ENCODE data around the gene IDNK. TPM values are rescaled to one million over a fixed set of nuclear protein-coding genes. Genes with fewer than 3 reads are reported as not detected.

Gene IDNK
- total RNA-seq, 1 experiment from 2014 or later, result 10.9 TPM

GRCh38 chr9:83656032-83656680 is 33.2 kb downstream of the IDNK start:
- no peaks in the 10 kb centered on the region for H3K4me1 Mint-ChIP-seq (ENCODE audit: insufficient read depth, unreplicated experiment)
- ChIA-PET CTCF (interaction anchor here (1.0 to 1.2 kb wide), 2 partner anchors 15 to 23 kb away, joined by 4 to 5 read pairs; no protein-coding TSS in a partner anchor), POLR2A (no interaction called here)
- no TSS peak for BruUV-seq (replicated peaks)
- no peak for DNase-seq (ENCODE audit: unreplicated experiment)
- intact Hi-C loops (cut with micrococcal nuclease), result no loop called here
- no peak overlapping the region for H3K4me3 Mint-ChIP-seq (ENCODE audit: unreplicated experiment)
- TF ChIP-seq CTCF (IDR thresholded peaks at IDR 0.05; ENCODE audit: unreplicated experiment), result no peak
- H3K9me3 Mint-ChIP-seq (ENCODE audit: unreplicated experiment), result no peaks in the 10 kb centered on the region
- no peaks in the 10 kb centered on the region for H3K27me3 Mint-ChIP-seq (ENCODE audit: insufficient read depth, unreplicated experiment)
- H3K27ac Mint-ChIP-seq (ENCODE audit: low read depth, unreplicated experiment), result no peak overlapping the region
- H3K36me3 Mint-ChIP-seq (ENCODE audit: insufficient read depth, unreplicated experiment), result peaks cover 12% of the 10 kb centered on the region

- no TSS peak for BruUV-seq (replicated peaks)
- TF ChIP-seq CTCF (IDR thresholded peaks at IDR 0.05; ENCODE audit: unreplicated experiment), result no peak
- POLR2A ChIA-PET, result no interaction called here
- H3K27ac Mint-ChIP-seq (ENCODE audit: low read depth, unreplicated experiment), result no peak overlapping the region
- H3K27me3 Mint-ChIP-seq (ENCODE audit: insufficient read depth, unreplicated experiment), result no peaks in the 10 kb centered on the region
- H3K4me3 Mint-ChIP-seq (ENCODE audit: unreplicated experiment), result no peak overlapping the region
- no peaks in the 10 kb centered on the region for H3K4me1 Mint-ChIP-seq (ENCODE audit: insufficient read depth, unreplicated experiment)
- CTCF ChIA-PET, result interaction anchor here (0.6 to 1.6 kb wide), 5 partner anchors 8 to 524 kb away, joined by 3 to 5 read pairs (median 3); partner anchors contain the start of gene IDNK
- H3K9me3 Mint-ChIP-seq (ENCODE audit: unreplicated experiment), result no peaks in the 10 kb centered on the region
- no peak for DNase-seq (ENCODE audit: unreplicated experiment)
- intact Hi-C loops (cut with micrococcal nuclease), result no loop called here
- H3K36me3 Mint-ChIP-seq (ENCODE audit: insufficient read depth, unreplicated experiment), result peaks cover 20% of the 10 kb centered on the region
Measured at GRCh38 chr9:83656952-83657351, 34.0 kb downstream of the IDNK start.

DNA sequence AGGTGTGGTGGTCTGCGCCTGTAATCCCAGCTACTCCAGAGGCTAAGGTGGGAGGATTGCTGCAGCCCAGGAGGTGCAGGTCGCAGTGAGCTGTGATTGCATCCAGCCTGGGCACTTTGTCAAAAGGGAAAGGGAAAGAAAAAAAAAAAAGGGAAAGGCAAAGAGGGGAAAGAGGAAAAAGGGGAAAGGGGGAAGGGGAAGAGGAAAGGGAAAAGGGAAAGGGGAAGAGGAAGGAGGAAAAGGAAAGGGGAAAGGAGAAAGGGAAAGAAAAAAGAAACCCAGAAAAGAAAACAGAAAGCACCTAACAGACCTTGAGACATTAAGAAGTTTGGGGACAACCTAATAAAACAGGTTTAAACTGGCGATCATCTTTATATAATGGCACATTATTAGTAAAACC is 40.0 kb downstream of the IDNK start:
- no peak overlapping the region for H3K4me3 Mint-ChIP-seq (ENCODE audit: unreplicated experiment)
- intact Hi-C loops (cut with micrococcal nuclease), result no loop called here
- H3K4me1 Mint-ChIP-seq (ENCODE audit: insufficient read depth, unreplicated experiment), result no peaks in the 10 kb centered on the region
- no TSS peak for BruUV-seq (replicated peaks)
- H3K27me3 Mint-ChIP-seq (ENCODE audit: insufficient read depth, unreplicated experiment), result no peaks in the 10 kb centered on the region
- H3K36me3 Mint-ChIP-seq (ENCODE audit: insufficient read depth, unreplicated experiment), result peaks cover 67% of the 10 kb centered on the region
- no peaks in the 10 kb centered on the region for H3K9me3 Mint-ChIP-seq (ENCODE audit: unreplicated experiment)
- H3K27ac Mint-ChIP-seq (ENCODE audit: low read depth, unreplicated experiment), result no peak overlapping the region
- POLR2A ChIA-PET, result interaction anchor here (0.7 kb wide), 1 partner anchor 19 kb away, joined by 3 read pairs; no protein-coding TSS in a partner anchor
- CTCF ChIA-PET, result interaction anchor here (0.6 to 2.9 kb wide), 5 partner anchors 9 to 884 kb away, joined by 3 to 11 read pairs (median 3); no protein-coding TSS in a partner anchor
- DNase-seq (ENCODE audit: unreplicated experiment), result no peak
- no peak for TF ChIP-seq CTCF (IDR thresholded peaks at IDR 0.05; ENCODE audit: unreplicated experiment)

- Mint-ChIP-seq H3K9me3 (ENCODE audit: unreplicated experiment) (no peaks in the 10 kb centered on the region), H3K4me3 (ENCODE audit: unreplicated experiment) (no peak overlapping the region), H3K27me3 (ENCODE audit: insufficient read depth, unreplicated experiment) (no peaks in the 10 kb centered on the region), H3K4me1 (ENCODE audit: insufficient read depth, unreplicated experiment) (no peaks in the 10 kb centered on the region), H3K27ac (ENCODE audit: low read depth, unreplicated experiment) (no peak overlapping the region), H3K36me3 (ENCODE audit: insufficient read depth, unreplicated experiment) (peaks cover 84% of the 10 kb centered on the region)
- ChIA-PET POLR2A (interaction anchor here (2.1 kb wide), 1 partner anchor 30 kb away, joined by 6 read pairs; no protein-coding TSS in a partner anchor), CTCF (interaction anchor here (1.0 kb wide), 1 partner anchor 26 kb away, joined by 3 read pairs; no protein-coding TSS in a partner anchor)
- DNase-seq (ENCODE audit: unreplicated experiment), result no peak
- BruUV-seq (replicated peaks), result no TSS peak
- intact Hi-C loops (cut with micrococcal nuclease), result no loop called here
- no peak for TF ChIP-seq CTCF (IDR thresholded peaks at IDR 0.05; ENCODE audit: unreplicated experiment)
Measured at GRCh38 chr9:83665580-83666200, 42.7 kb downstream of the IDNK start.
